B cell (primary cell): ENCODE data around the gene UBE2J2. TPM values are rescaled to one million over a fixed set of nuclear protein-coding genes. Genes with fewer than 3 reads are reported as not detected.

Experiments used
- ATAC-seq: fragments of 200-7000 bp; cut with Tn5 transposase; one replicate; pipeline ENCODE4 v1.10.0; 2021; ENCODE audit warnings: low read depth, mild to moderate bottlenecking, moderate number of reproducible peaks, moderate library complexity
- CTCF ChIA-PET: fragments of 350-600 bp; sonication (Branson Sonifier 250); formaldehyde crosslinking; loops from one replicate; lab custom pipeline; 2021; ENCODE audit warnings: antibody characterized with exemption, inconsistent platforms; lab: Charles Lee
- POLR2A ChIA-PET: fragments of 350-600 bp; sonication (Branson Sonifier 250); formaldehyde crosslinking; loops from one replicate; lab custom pipeline; 2021; ENCODE audit warnings: antibody characterized with exemption; lab: Charles Lee
- DNase-seq: peaks from one replicate; pipeline ENCODE4 v3.0.0; 2013
- H2AFZ ChIP-seq: 2 replicates; pipeline ENCODE4 v1.6.1; 2012; ENCODE audit warnings: mild to moderate bottlenecking, low read depth, low read length; ENCODE audit not compliant: insufficient read depth, poor library complexity, severe bottlenecking
- H3K27ac ChIP-seq, 2 donors: 1 replicate in 1 of 2; 2 replicates in 1 of 2; pipeline ENCODE4 v1.5.1; 2012 to 2013; ENCODE audit warnings: low read length in 2 of 2, mild to moderate bottlenecking in 2 of 2, moderate library complexity in 1 of 2
- H3K27me3 ChIP-seq, 4 experiments: fragments of 200-600 bp in 1 of 4; sonication (generic) in 1 of 4; replicated peaks in 1 of 4; 1 replicate in 2 of 4; 2 replicates in 2 of 4; pipeline versions ENCODE4 v1.6.1 to v1.7.0; 2013 to 2016; ENCODE audit warnings: low read length in 3 of 4, mild to moderate bottlenecking in 2 of 4, mixed read lengths in 1 of 4, moderate library complexity in 1 of 4; ENCODE audit not compliant: insufficient read depth in 4 of 4, control insufficient read depth in 3 of 4; ENCODE audit errors: control extremely low read depth in 1 of 4
- H3K36me3 ChIP-seq, 2 experiments: replicated peaks in 1 of 2; 1 replicate in 1 of 2; 2 replicates in 1 of 2; pipeline versions ENCODE4 v1.6.1 to v1.7.1; 2013; ENCODE audit warnings: low read length in 1 of 2; ENCODE audit not compliant: insufficient read depth in 2 of 2, control insufficient read depth in 1 of 2; ENCODE audit errors: control extremely low read depth in 1 of 2, extremely low read depth in 1 of 2
- H3K4me1 ChIP-seq, 2 donors: fragments of 200-600 bp in 1 of 2; sonication (generic) in 1 of 2; 1 replicate in 1 of 2; 2 replicates in 1 of 2; pipeline versions ENCODE4 v1.5.1 to v1.6.1; 2013 to 2017; ENCODE audit warnings: low read length in 2 of 2; ENCODE audit not compliant: control insufficient read depth in 2 of 2, insufficient read depth in 2 of 2
- H3K4me2 ChIP-seq: replicated peaks from 2 replicates; pipeline ENCODE3; 2012; ENCODE audit warnings: mild to moderate bottlenecking, low read depth, low read length; ENCODE audit not compliant: poor library complexity, severe bottlenecking
- H3K4me3 ChIP-seq, 5 experiments: fragments of 200-600 bp in 1 of 5; sonication (generic) in 1 of 5; 1 replicate in 3 of 5; 2 replicates in 2 of 5; pipeline versions ENCODE4 v1.5.1 to v1.7.0; 2011 to 2016; ENCODE audit warnings: low read length in 4 of 5, mild to moderate bottlenecking in 4 of 5, low read depth in 2 of 5, control low read depth in 1 of 5, moderate library complexity in 1 of 5; ENCODE audit not compliant: insufficient read depth in 1 of 5; ENCODE audit errors: control extremely low read depth in 1 of 5, extremely low read depth in 1 of 5
- H3K79me2 ChIP-seq: fragments of 200-600 bp; sonication (generic); one replicate; pipeline ENCODE4 v1.6.0; 2016; ENCODE audit warnings: low read length; ENCODE audit not compliant: control insufficient read depth, insufficient read depth
- H3K9ac ChIP-seq: fragments of 200-600 bp; sonication (generic); 2 replicates; pipeline ENCODE4 v1.6.1; 2017; ENCODE audit warnings: mild to moderate bottlenecking, low read length, moderate library complexity
- H3K9me3 ChIP-seq, 3 donors: one replicate each; pipeline versions ENCODE4 v1.6.1 to v1.7.1; 2013; ENCODE audit warnings: low read length in 2 of 3; ENCODE audit not compliant: control insufficient read depth in 2 of 3, insufficient read depth in 1 of 3; ENCODE audit errors: control extremely low read depth in 1 of 3
- H4K20me1 ChIP-seq: 2 replicates; pipeline ENCODE4 v1.6.0; 2012; ENCODE audit warnings: mild to moderate bottlenecking, low read length; ENCODE audit not compliant: insufficient read depth, control insufficient read depth, poor library complexity, severe bottlenecking
- H3K27ac Mint-ChIP-seq: one replicate; pipeline ENCODE4 v1.8.0; 2021; ENCODE audit warnings: mixed read lengths
- H3K27me3 Mint-ChIP-seq: one replicate; pipeline ENCODE4 v1.8.0; 2021; ENCODE audit warnings: mixed read lengths
- H3K4me1 Mint-ChIP-seq: one replicate; pipeline ENCODE4 v1.8.0; 2021; ENCODE audit warnings: mixed read lengths
- H3K4me3 Mint-ChIP-seq: one replicate; pipeline ENCODE4 v1.8.0; 2021; ENCODE audit warnings: mixed read lengths
- H3K9me3 Mint-ChIP-seq: one replicate; pipeline ENCODE4 v1.8.0; 2022; ENCODE audit warnings: mixed read lengths; ENCODE audit not compliant: insufficient read depth
- CTCF ChIP-seq: fragments of 200-600 bp; IDR thresholded peaks from one replicate; pipeline ENCODE4 v1.8.0; 2022; ENCODE audit warnings: antibody characterized with exemption, mild to moderate bottlenecking
- EZH2 ChIP-seq: IDR thresholded peaks from 2 replicates; pipeline ENCODE4 v1.6.1; 2012; ENCODE audit warnings: borderline replicate concordance, low read depth, mild to moderate bottlenecking, moderate library complexity, low read length; ENCODE audit not compliant: insufficient read depth, poor library complexity, severe bottlenecking
- WGBS: methylation state at CpG from one replicate; pipeline ENCODE4 v1.1.5; 2013; ENCODE audit warnings: missing lambda C conversion rate; ENCODE audit not compliant: insufficient coverage; 5-methylcytosine and 5-hydroxymethylcytosine counted together
- intact Hi-C: fragments of 100-400 bp; cut with micrococcal nuclease; formaldehyde crosslinking; loops from one replicate; pipeline ENCODE4 v1.10.0; 2022
- polyA plus RNA-seq: library from polyadenylated mRNA; depleted of rRNA; stranded (reverse); fragments of >200 nt; gene quantifications from 2 replicates; pipeline ENCODE4 v1.2.3, GENCODE V29; 2012
- total RNA-seq, 2 donors: library from RNA; stranded (reverse); fragments of 120-200 nt in 1 of 2; gene quantifications; 1 replicate in 1 of 2; 2 replicates in 1 of 2; pipeline versions ENCODE4 v1.2.3 to v1.2.4, GENCODE V29; 2013 to 2022

Gene UBE2J2
- total and polyA plus RNA-seq, 2 donors (not counting 1 experiment from before 2014, with no cell fraction given) = 40.1 to 115 TPM

- Histone ChIP-seq H3K27me3 (peaks cover 0 to 40% (median 12%) of the 10 kb centered on the region in 4 experiments), H3K79me2 (no peaks in the 10 kb centered on the region), H3K4me3 (peak within 1 kb of the TSS in 4 of 5 experiments; percentile 34 to 61 (median 50)), H3K4me1 (peaks cover 44 to 50% of the 10 kb centered on the region in 2 donors), H3K4me2 (peak within 1 kb of the TSS; percentile 97), H3K9ac (peak within 1 kb of the TSS; percentile 64), H3K27ac (no peak within 1 kb of the TSS), H3K9me3 (peaks cover 0 to 19% (median 0%) of the 10 kb centered on the region in 3 donors), H2AFZ (peak within 1 kb of the TSS; percentile 76), H4K20me1 (no peaks in the 10 kb centered on the region), H3K36me3 (no peaks in the 10 kb centered on the region)
- WGBS = under 1% methylated on average over 49 of the region's 49 CpGs
- DNase-seq (peak; percentile 72), ATAC-seq (peak; percentile 46)
- Mint-ChIP-seq H3K27ac (peak within 1 kb of the TSS; percentile 63), H3K4me1 (peaks cover 27% of the 10 kb centered on the region), H3K27me3 (peaks cover 9% of the 10 kb centered on the region), H3K4me3 (peak within 1 kb of the TSS; percentile 88), H3K9me3 (no peaks in the 10 kb centered on the region)
- ChIA-PET CTCF (interaction anchor here (1.0 to 4.9 kb wide), 2 partner anchors 84 to 85 kb away, joined by 3 to 39 read pairs; no protein-coding TSS in a partner anchor), POLR2A (interaction anchor here (0.6 to 1.2 kb wide), 3 partner anchors 33 to 126 kb away, joined by 3 to 4 read pairs (median 4); partner anchors contain the start of gene TTLL10)
- intact Hi-C loops = loop anchor here (5.0 to 10.0 kb wide), 2 partner anchors 49 to 172 kb away; no protein-coding TSS in a partner anchor
- TF ChIP-seq CTCF = no peak
- TF ChIP-seq EZH2 = no peak
These were observed 67.2 kb downstream of the UBE2J2 start, which contains the start of gene TNFRSF18 for GRCh38 chr1:1206376-1206965. TSS of gene TNFRSF18 (minus strand) at chr1:1206592. CDS start at chr1:1206571, 21 bp downstream.
